Tibial nerve (tissue), 4 donors: Measurements from ENCODE around the gene BUD13.

Source experiments
- CTCF ChIP-seq, 5 experiments: fragments of 200-600 bp in 3 of 5; fragments of 450-650 bp in 2 of 5; sonication (generic) in 3 of 5; IDR thresholded peaks; one replicate each; pipeline ENCODE4 v1.5.1; 2016 to 2019; ENCODE audit warnings: antibody characterized with exemption in 5 of 5, mild to moderate bottlenecking in 3 of 5, moderate library complexity in 2 of 5
- EP300 ChIP-seq, 2 donors: sonication (generic); formaldehyde crosslinking; IDR thresholded peaks; one replicate each; pipeline ENCODE4 v1.6.1; 2017; ENCODE audit warnings: antibody characterized with exemption in 2 of 2, mild to moderate bottlenecking in 1 of 2

- TF ChIP-seq CTCF (IDR thresholded peaks at IDR 0.05) (no peak), EP300 (IDR thresholded peaks at IDR 0.05) (no peak)
Observed at GRCh38 chr11:116714902-116715301, 57.9 kb downstream of the BUD13 start.
